Measurements from ENCODE around the gene SKIC2. TPM values are rescaled to one million over a fixed set of nuclear protein-coding genes. Genes with fewer than 3 reads are reported as not detected.

Gene SKIC2
- polyA plus RNA-seq, 1 donor = 28.5 TPM

GRCh38 chr6:31945507-31946369, 13.2 kb upstream of the SKIC2 start, which contains the start of gene CFB:
CFB (plus strand) TSS chr6:31946095; CDS start chr6:31946222, 127 bp downstream.
- DNase-seq = peak; percentile 64

- DNase-seq = no peak
Observed at GRCh38 chr6:31946370-31946885, 12.5 kb upstream of the SKIC2 start.

GRCh38 chr6:31947070-31947675, 11.8 kb upstream of the SKIC2 start:
- DNase-seq = no peak

- DNase-seq = no peak
Observed at GRCh38 chr6:31947864-31948263, 11.1 kb upstream of the SKIC2 start.

- no peak for DNase-seq
Observed at GRCh38 chr6:31948306-31948705, 10.7 kb upstream of the SKIC2 start.

- DNase-seq = no peak
Observed at GRCh38 chr6:31948753-31949413, 10.1 kb upstream of the SKIC2 start.

GRCh38 chr6:31949926-31950548, 8.9 kb upstream of the SKIC2 start:
- DNase-seq = no peak

- DNase-seq = peak; percentile 35
Observed at GRCh38 chr6:31952140-31952805, 6.7 kb upstream of the SKIC2 start.

- DNase-seq = no peak
Observed at GRCh38 chr6:31952890-31953289, 6.1 kb upstream of the SKIC2 start.

- DNase-seq = no peak
Observed at GRCh38 chr6:31954511-31954910, 4.5 kb upstream of the SKIC2 start.

GRCh38 chr6:31956796-31957195, 2.2 kb upstream of the SKIC2 start:
- no peak for DNase-seq

GRCh38 chr6:31958412-31958740, 599 bp upstream of the SKIC2 start:
- DNase-seq = peak; percentile 21

GRCh38 chr6:31961616-31962015, 2.6 kb downstream of the SKIC2 start:
- no peak for DNase-seq

GRCh38 chr6:31963921-31964320, 4.9 kb downstream of the SKIC2 start:
- no peak for DNase-seq

GRCh38 chr6:31965700-31966099, 6.7 kb downstream of the SKIC2 start:
- DNase-seq = no peak

GRCh38 chr6:31966506-31966905, 7.5 kb downstream of the SKIC2 start:
- no peak for DNase-seq

GRCh38 chr6:31966997-31967925, 8.3 kb downstream of the SKIC2 start:
- DNase-seq = no peak

GRCh38 chr6:31967926-31968320, 8.9 kb downstream of the SKIC2 start:
- DNase-seq = no peak

- DNase-seq = no peak
Observed at GRCh38 chr6:31968326-31968725, 9.4 kb downstream of the SKIC2 start.

- no peak for DNase-seq
Observed at GRCh38 chr6:31968791-31969711, 10.1 kb downstream of the SKIC2 start.
